GM12875 (cell line): Measurements from ENCODE around the gene COL4A1.

Source experiments
- H3K4me3 ChIP-seq: one replicate; pipeline ENCODE4 v1.5.1; 2011; ENCODE audit warnings: low read depth, low read length, control low read depth
- TF ChIP-seq, protein P1 (sequence below): IDR thresholded peaks from 2 replicates; pipeline ENCODE4 v1.5.1; 2011; ENCODE audit warnings: low read depth, mild to moderate bottlenecking, control low read depth, inconsistent platforms, low read length, moderate library complexity, borderline replicate concordance; ENCODE audit not compliant: insufficient read depth

COL4A1 gene

DNA sequence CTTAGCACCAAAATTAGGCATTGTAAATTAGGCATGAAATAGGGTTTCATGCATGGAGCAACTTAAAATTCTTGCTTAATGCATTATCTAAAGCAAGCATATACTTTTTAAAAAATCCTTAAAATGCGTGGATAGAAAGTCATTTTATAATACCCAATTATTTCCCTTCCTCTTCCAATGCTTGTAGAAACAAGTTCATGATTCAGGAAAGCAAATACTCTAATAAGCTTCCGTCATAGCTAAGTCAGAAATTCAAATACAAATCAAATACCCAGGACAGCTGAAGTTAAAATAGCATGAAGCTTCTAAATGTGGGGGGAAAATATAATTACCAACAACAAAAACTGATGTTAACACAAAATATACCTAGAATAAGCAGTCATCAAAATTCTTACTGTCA is 89.1 kb downstream of the COL4A1 start:
- no peak overlapping the region for H3K4me3 ChIP-seq
- TF ChIP-seq, protein P1, sequence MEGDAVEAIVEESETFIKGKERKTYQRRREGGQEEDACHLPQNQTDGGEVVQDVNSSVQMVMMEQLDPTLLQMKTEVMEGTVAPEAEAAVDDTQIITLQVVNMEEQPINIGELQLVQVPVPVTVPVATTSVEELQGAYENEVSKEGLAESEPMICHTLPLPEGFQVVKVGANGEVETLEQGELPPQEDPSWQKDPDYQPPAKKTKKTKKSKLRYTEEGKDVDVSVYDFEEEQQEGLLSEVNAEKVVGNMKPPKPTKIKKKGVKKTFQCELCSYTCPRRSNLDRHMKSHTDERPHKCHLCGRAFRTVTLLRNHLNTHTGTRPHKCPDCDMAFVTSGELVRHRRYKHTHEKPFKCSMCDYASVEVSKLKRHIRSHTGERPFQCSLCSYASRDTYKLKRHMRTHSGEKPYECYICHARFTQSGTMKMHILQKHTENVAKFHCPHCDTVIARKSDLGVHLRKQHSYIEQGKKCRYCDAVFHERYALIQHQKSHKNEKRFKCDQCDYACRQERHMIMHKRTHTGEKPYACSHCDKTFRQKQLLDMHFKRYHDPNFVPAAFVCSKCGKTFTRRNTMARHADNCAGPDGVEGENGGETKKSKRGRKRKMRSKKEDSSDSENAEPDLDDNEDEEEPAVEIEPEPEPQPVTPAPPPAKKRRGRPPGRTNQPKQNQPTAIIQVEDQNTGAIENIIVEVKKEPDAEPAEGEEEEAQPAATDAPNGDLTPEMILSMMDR, result no peak

DNA sequence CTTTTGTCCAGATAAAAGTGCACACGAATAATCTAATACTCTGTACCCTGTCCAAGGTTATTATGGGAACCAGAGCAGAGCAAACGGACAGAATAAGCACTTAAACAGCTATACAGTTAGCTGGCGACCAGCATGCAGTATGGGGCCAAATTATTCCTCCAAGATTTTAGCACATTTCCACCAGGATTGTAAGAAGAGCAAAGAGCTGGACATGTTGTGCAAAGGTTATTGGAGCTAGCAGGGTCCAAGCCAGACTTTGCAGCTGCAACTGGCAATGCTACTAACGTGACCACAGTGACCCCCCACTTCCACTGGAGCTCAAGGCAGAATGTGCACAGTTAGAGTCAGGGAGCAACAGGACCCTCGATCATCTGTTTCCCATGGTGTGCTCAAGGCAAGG is 89.9 kb downstream of the COL4A1 start:
- TF ChIP-seq, protein P1, result no peak
- H3K4me3 ChIP-seq, result no peak overlapping the region

DNA sequence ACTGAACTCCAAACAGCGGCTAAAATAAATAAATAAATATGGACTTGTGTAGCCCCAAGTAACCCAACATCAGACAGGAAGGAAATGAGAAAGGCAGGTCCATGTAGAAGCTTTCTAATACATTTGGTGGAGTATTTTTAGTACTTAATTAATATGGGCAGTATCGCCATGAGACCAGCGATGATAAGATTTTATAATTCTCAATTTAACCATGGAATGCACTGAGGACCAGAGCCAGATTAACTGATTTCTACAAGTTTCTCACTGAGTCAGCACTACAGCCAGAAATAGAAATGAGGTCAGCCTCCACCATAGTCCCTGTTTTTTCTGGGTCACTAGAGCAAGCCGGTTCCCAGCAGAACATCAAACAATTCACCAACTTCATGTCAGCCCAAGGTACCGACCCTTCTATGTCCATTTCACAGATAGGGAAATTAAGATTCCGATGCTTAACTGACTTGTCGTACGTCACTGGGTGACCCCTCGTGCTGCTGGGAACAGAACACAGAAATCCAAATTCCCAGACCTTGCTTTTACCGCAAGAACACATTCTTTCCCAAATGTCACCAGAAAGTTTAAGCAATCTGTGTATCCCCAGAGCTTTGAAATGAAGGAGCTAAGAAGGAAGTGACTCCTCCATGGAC is 90.4 kb downstream of the COL4A1 start:
- TF ChIP-seq, protein P1, result no peak
- no peak overlapping the region for H3K4me3 ChIP-seq

DNA sequence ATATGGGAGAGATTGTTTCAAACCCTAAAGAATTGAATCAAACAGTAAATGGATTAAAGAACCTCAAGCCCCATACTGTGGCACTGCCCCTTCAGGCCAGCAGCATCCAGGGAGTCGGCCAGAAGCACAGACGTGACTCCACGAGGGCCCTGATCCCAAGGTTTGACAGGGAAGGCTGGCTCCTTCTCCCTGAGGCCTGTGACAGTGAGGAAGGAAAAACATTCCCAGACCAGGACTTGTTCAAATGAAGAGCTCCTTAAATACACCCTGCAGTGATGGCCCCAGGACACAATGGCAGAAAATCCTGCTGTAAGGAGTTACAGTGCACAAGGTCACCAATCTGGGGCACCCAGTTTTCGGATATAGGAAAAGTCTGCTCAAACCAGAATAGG is 91.0 kb downstream of the COL4A1 start:
- TF ChIP-seq, protein P1, result no peak
- H3K4me3 ChIP-seq, result no peak overlapping the region

DNA sequence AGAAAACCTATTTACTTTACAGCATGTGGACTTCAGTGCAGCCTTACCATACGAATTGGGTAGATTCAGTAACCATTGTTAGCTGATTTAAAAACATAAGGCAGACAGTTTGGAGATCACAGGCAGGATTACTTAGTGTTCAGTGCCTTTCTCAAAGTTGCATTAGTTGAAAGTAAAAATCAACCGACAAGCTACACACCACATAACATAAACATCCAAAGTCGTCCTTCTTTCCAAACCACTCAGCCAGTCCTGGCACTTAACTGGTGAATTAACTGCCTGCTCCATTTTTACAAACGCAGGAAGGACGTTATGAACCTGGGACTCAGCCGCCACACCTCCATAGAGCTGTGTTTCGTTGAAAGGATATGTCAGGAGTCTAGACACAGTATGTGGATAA is 91.4 kb downstream of the COL4A1 start:
- H3K4me3 ChIP-seq, result no peak overlapping the region
- TF ChIP-seq, protein P1, result no peak

DNA sequence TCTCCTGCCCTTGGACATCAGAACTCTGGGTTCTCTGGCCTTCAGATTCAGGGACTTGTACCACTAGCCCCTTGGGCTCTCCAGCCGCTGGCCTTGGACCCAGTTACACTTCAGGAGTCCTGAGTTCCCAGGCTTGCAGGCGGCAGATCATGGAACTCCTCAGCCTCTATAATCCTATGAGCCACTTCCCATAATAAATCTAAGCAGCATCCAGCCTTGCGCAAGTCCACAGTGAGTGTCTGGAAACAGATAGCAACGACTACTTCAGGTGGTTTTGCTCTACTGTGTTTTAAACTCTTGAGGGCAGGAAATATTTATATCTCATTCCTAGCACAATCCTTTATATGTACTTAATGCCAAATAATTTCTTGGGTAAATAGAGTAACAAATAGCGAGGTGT is 92.3 kb downstream of the COL4A1 start:
- TF ChIP-seq, protein P1, result no peak
- no peak overlapping the region for H3K4me3 ChIP-seq

DNA sequence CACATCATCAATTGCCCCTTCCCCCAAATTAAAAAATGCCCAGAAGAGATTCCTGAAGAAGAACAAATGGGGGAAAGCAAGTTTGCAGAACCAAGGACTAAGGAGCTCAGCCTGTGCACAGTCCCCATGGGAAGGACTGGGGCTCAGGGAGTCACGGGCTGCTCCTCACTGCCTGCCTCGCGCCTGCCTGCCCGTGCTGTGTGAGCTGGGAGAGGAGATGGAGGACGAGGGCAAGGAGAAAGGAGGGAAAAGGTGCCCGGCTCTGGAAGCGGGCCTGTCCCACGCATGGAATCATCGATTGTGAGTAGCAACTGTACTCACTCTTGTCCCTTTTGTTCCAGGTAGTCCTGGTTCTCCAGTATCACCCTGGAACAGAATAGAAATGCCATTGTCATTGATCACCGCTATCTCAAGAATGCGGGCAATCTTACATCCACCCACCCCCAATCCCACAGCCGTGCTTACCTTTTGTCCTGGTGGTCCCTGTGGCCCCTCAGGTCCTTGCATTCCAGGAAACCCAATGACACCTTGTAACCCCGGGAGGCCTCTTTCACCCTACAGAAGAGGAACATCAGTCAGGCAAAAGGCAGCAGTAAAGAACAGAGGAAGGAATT is 93.4 kb downstream of the COL4A1 start:
- TF ChIP-seq, protein P1, result no peak

More for the DNA sequence above, 93.4 kb downstream of the COL4A1 start:
- no peak overlapping the region for H3K4me3 ChIP-seq
